SK-N-SH treated with all-trans-retinoic acid at 6 μM for 48 hours (cell line): ENCODE results near the gene FILIP1.

Experiments used
- ATAC-seq: fragments of 200-7000 bp; cut with Tn5 transposase; 3 replicates; pipeline ENCODE4 v1.9.1; 2020; ENCODE audit warnings: mild to moderate bottlenecking, moderate library complexity
- ARNTL ChIP-seq: fragments of 450-650 bp; formaldehyde crosslinking; IDR thresholded peaks from 2 replicates; pipeline ENCODE4 v1.5.0; 2020; ENCODE audit warnings: low read depth, mild to moderate bottlenecking, moderate library complexity, borderline replicate concordance
- BACH2 ChIP-seq: fragments of 250-450 bp; sonication (Bioruptor Pico); IDR thresholded peaks from 2 replicates; pipeline ENCODE4 v1.9.0; 2021; ENCODE audit warnings: mild to moderate bottlenecking, borderline replicate concordance
- CSDC2 ChIP-seq: fragments of 250-450 bp; sonication (Bioruptor Pico); IDR thresholded peaks from 2 replicates; pipeline ENCODE4 v1.5.0; 2020; ENCODE audit warnings: mild to moderate bottlenecking, moderate library complexity
- ESRRG ChIP-seq: fragments of 250-450 bp; sonication (Bioruptor Pico); IDR thresholded peaks from 2 replicates; pipeline ENCODE4 v1.6.1; 2021; ENCODE audit warnings: mild to moderate bottlenecking
- GLIS3 ChIP-seq: fragments of 250-450 bp; sonication (Bioruptor Pico); IDR thresholded peaks from 2 replicates; pipeline ENCODE4 v1.5.0; 2020; ENCODE audit warnings: mild to moderate bottlenecking, moderate library complexity
- OSR1 ChIP-seq: fragments of 250-450 bp; sonication (Bioruptor Pico); IDR thresholded peaks from 2 replicates; pipeline ENCODE4 v1.8.0; 2022; ENCODE audit warnings: moderate library complexity, mild to moderate bottlenecking, inconsistent platforms
- PPARA ChIP-seq: fragments of 250-450 bp; sonication (Bioruptor Pico); IDR thresholded peaks from 2 replicates; pipeline ENCODE4 v1.5.0; 2020; ENCODE audit warnings: mild to moderate bottlenecking, borderline replicate concordance
- RARB ChIP-seq: fragments of 250-450 bp; sonication (Bioruptor Pico); IDR thresholded peaks from 2 replicates; pipeline ENCODE4 v1.8.0; 2021; ENCODE audit warnings: mild to moderate bottlenecking, moderate library complexity
- SNAI2 ChIP-seq: fragments of 250-450 bp; sonication (Bioruptor Pico); IDR thresholded peaks from 2 replicates; pipeline ENCODE4 v1.5.0; 2020; ENCODE audit warnings: mild to moderate bottlenecking, moderate library complexity
- TCF4 ChIP-seq: fragments of 250-450 bp; sonication (Bioruptor Pico); IDR thresholded peaks from 2 replicates; pipeline ENCODE4 v1.8.0; 2021; ENCODE audit warnings: mild to moderate bottlenecking, moderate library complexity, borderline replicate concordance
- TOX ChIP-seq: fragments of 250-450 bp; sonication (Bioruptor Pico); IDR thresholded peaks from 2 replicates; pipeline ENCODE4 v1.8.0; 2021; ENCODE audit warnings: mild to moderate bottlenecking, moderate library complexity, borderline replicate concordance
- ZC3H10 ChIP-seq: fragments of 250-450 bp; sonication (Bioruptor Pico); IDR thresholded peaks from 2 replicates; pipeline ENCODE4 v1.5.1; 2021; ENCODE audit warnings: mild to moderate bottlenecking, moderate library complexity
- ZFP3 ChIP-seq: fragments of 250-450 bp; sonication (Bioruptor Pico); IDR thresholded peaks from 2 replicates; pipeline ENCODE4 v1.5.0; 2020; ENCODE audit warnings: mild to moderate bottlenecking, moderate library complexity
- ZFP30 ChIP-seq: fragments of 450-650 bp; formaldehyde crosslinking; IDR thresholded peaks from 2 replicates; pipeline ENCODE4 v1.5.0; 2022; ENCODE audit warnings: mild to moderate bottlenecking, moderate library complexity
- ZNF565 ChIP-seq: fragments of 450-650 bp; formaldehyde crosslinking; conservative IDR thresholded peaks from 2 replicates; pipeline ENCODE4 v1.5.0; 2020; ENCODE audit warnings: low read depth, mild to moderate bottlenecking, moderate library complexity
- ZNF70 ChIP-seq: fragments of 450-650 bp; formaldehyde crosslinking; IDR thresholded peaks from 2 replicates; pipeline ENCODE4 v1.5.0; 2020; ENCODE audit warnings: mild to moderate bottlenecking, moderate library complexity
- ZNF8 ChIP-seq: fragments of 450-650 bp; formaldehyde crosslinking; IDR thresholded peaks from 2 replicates; pipeline ENCODE4 v1.5.0; 2020; ENCODE audit warnings: mild to moderate bottlenecking, moderate library complexity
- TF ChIP-seq, protein P1 (sequence below): fragments of 250-450 bp; sonication (Bioruptor Pico); IDR thresholded peaks from 2 replicates; pipeline ENCODE4 v1.5.1; 2020; ENCODE audit warnings: low read depth, mild to moderate bottlenecking, moderate library complexity
- TF ChIP-seq, protein P2 (sequence below): fragments of 250-450 bp; sonication (Bioruptor Pico); IDR thresholded peaks from 2 replicates; pipeline ENCODE4 v1.5.0; 2020; ENCODE audit warnings: mild to moderate bottlenecking, moderate library complexity
- TF ChIP-seq, protein P3 (sequence below): fragments of 250-450 bp; sonication (Bioruptor Pico); IDR thresholded peaks from 2 replicates; pipeline ENCODE4 v1.8.0; 2020; ENCODE audit warnings: mild to moderate bottlenecking, moderate library complexity, borderline replicate concordance
- TF ChIP-seq, protein P4 (sequence below): fragments of 250-450 bp; sonication (Bioruptor Pico); IDR thresholded peaks from 2 replicates; pipeline ENCODE4 v1.8.0; 2021; ENCODE audit warnings: low read depth, mild to moderate bottlenecking, moderate library complexity, borderline replicate concordance
- TF ChIP-seq, protein P5 (sequence below): fragments of 250-450 bp; sonication (Bioruptor Pico); IDR thresholded peaks from 2 replicates; pipeline ENCODE4 v1.5.1; 2021; ENCODE audit warnings: mild to moderate bottlenecking, moderate library complexity

FILIP1 gene

DNA sequence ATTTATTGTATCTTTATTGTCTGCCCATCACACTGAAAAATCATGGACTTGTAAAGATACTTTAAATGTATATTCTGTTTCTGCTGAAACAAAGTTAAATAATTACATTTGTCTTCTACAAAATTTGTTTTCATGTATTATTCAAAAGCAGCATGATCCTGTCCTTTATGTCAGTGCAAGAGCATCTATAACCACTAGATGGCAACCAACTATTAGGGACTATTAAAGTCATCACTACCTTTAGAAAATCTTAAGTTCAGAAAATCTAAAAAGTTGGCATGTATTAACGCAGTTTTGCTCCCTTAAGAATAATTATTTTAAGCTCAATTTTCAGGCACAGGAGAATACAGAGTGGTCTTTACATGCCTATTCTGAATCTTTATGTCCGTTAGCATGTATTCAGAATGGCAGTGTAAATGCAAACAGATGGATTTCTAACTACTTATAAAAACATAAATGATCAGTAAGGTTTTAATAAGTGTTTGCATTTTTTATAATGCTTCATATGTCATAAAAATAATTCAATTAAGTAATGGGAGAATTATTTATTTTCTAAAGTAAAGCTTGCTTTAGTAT is 226.8 kb downstream of the FILIP1 start:
- TF ChIP-seq, protein P1, sequence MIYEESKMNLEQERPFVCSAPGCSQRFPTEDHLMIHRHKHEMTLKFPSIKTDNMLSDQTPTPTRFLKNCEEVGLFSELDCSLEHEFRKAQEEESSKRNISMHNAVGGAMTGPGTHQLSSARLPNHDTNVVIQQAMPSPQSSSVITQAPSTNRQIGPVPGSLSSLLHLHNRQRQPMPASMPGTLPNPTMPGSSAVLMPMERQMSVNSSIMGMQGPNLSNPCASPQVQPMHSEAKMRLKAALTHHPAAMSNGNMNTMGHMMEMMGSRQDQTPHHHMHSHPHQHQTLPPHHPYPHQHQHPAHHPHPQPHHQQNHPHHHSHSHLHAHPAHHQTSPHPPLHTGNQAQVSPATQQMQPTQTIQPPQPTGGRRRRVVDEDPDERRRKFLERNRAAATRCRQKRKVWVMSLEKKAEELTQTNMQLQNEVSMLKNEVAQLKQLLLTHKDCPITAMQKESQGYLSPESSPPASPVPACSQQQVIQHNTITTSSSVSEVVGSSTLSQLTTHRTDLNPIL (CRISPR knock-in tag): no peak
- TF ChIP-seq ESRRG (CRISPR knock-in tag) (no peak), GLIS3 (no peak), ZFP3 (no peak), ZNF565 (CRISPR knock-in tag) (no peak), RARB (CRISPR knock-in tag) (no peak), OSR1 (CRISPR knock-in tag) (no peak), PPARA (CRISPR knock-in tag) (no peak), SNAI2 (CRISPR knock-in tag) (no peak), ZNF8 (CRISPR knock-in tag) (no peak), TCF4 (no peak), ZNF70 (no peak)
- TF ChIP-seq, protein P2, sequence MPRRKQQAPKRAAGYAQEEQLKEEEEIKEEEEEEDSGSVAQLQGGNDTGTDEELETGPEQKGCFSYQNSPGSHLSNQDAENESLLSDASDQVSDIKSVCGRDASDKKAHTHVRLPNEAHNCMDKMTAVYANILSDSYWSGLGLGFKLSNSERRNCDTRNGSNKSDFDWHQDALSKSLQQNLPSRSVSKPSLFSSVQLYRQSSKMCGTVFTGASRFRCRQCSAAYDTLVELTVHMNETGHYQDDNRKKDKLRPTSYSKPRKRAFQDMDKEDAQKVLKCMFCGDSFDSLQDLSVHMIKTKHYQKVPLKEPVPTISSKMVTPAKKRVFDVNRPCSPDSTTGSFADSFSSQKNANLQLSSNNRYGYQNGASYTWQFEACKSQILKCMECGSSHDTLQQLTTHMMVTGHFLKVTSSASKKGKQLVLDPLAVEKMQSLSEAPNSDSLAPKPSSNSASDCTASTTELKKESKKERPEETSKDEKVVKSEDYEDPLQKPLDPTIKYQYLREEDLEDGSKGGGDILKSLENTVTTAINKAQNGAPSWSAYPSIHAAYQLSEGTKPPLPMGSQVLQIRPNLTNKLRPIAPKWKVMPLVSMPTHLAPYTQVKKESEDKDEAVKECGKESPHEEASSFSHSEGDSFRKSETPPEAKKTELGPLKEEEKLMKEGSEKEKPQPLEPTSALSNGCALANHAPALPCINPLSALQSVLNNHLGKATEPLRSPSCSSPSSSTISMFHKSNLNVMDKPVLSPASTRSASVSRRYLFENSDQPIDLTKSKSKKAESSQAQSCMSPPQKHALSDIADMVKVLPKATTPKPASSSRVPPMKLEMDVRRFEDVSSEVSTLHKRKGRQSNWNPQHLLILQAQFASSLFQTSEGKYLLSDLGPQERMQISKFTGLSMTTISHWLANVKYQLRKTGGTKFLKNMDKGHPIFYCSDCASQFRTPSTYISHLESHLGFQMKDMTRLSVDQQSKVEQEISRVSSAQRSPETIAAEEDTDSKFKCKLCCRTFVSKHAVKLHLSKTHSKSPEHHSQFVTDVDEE (CRISPR knock-in tag): no peak
- ATAC-seq: peak; percentile 87

DNA sequence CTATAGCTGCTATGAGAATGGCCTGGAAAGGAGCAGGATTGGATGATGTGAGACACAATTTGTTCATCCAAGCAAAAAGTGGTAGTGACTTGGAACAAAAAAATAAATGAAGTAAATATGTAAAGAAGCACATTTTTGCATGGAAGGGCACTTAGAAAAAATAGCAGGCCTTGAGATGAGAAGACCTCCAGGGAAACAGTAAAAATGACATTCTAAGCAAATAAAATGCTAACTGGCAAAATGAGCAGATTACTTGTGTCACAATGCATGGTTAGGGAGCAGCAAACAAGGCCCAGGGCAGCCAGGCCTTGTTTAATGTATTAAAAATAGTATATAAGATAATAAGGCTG is 230.2 kb downstream of the FILIP1 start:
- no peak for ATAC-seq
- TF ChIP-seq ZNF565 (CRISPR knock-in tag) (no peak), TCF4 (no peak), ZFP30 (CRISPR knock-in tag) (no peak), CSDC2 (CRISPR knock-in tag) (no peak), SNAI2 (CRISPR knock-in tag) (no peak), BACH2 (CRISPR knock-in tag) (no peak), ZFP3 (no peak), ARNTL (no peak), ZC3H10 (CRISPR knock-in tag) (no peak), PPARA (CRISPR knock-in tag) (no peak), TOX (no peak), RARB (CRISPR knock-in tag) (no peak), OSR1 (CRISPR knock-in tag) (no peak), ESRRG (CRISPR knock-in tag) (no peak)
- TF ChIP-seq, protein P3, sequence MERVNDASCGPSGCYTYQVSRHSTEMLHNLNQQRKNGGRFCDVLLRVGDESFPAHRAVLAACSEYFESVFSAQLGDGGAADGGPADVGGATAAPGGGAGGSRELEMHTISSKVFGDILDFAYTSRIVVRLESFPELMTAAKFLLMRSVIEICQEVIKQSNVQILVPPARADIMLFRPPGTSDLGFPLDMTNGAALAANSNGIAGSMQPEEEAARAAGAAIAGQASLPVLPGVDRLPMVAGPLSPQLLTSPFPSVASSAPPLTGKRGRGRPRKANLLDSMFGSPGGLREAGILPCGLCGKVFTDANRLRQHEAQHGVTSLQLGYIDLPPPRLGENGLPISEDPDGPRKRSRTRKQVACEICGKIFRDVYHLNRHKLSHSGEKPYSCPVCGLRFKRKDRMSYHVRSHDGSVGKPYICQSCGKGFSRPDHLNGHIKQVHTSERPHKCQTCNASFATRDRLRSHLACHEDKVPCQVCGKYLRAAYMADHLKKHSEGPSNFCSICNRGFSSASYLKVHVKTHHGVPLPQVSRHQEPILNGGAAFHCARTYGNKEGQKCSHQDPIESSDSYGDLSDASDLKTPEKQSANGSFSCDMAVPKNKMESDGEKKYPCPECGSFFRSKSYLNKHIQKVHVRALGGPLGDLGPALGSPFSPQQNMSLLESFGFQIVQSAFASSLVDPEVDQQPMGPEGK: no peak
- TF ChIP-seq, protein P1 (CRISPR knock-in tag): no peak
- TF ChIP-seq, protein P4, sequence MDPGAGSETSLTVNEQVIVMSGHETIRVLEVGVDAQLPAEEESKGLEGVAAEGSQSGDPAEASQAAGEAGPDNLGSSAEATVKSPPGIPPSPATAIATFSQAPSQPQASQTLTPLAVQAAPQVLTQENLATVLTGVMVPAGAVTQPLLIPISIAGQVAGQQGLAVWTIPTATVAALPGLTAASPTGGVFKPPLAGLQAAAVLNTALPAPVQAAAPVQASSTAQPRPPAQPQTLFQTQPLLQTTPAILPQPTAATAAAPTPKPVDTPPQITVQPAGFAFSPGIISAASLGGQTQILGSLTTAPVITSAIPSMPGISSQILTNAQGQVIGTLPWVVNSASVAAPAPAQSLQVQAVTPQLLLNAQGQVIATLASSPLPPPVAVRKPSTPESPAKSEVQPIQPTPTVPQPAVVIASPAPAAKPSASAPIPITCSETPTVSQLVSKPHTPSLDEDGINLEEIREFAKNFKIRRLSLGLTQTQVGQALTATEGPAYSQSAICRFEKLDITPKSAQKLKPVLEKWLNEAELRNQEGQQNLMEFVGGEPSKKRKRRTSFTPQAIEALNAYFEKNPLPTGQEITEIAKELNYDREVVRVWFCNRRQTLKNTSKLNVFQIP (CRISPR knock-in tag): no peak
- TF ChIP-seq, protein P5, sequence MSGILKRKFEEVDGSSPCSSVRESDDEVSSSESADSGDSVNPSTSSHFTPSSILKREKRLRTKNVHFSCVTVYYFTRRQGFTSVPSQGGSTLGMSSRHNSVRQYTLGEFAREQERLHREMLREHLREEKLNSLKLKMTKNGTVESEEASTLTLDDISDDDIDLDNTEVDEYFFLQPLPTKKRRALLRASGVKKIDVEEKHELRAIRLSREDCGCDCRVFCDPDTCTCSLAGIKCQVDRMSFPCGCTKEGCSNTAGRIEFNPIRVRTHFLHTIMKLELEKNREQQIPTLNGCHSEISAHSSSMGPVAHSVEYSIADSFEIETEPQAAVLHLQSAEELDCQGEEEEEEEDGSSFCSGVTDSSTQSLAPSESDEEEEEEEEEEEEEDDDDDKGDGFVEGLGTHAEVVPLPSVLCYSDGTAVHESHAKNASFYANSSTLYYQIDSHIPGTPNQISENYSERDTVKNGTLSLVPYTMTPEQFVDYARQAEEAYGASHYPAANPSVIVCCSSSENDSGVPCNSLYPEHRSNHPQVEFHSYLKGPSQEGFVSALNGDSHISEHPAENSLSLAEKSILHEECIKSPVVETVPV (CRISPR knock-in tag): no peak
- TF ChIP-seq, all 23 proteins: peak for 0
